NCI-H748 (cell line): ENCODE results near the gene NBPF8.
"Not testable (repeated sequence)": the region's sequence is repeated elsewhere in the genome, so short reads cannot be mapped to it uniquely, and the experiment has no call there.

Source experiments
- DNase-seq: peaks from one replicate; lab custom pipeline; 2025; ENCODE audit not compliant: unreplicated experiment; lab: John Stamatoyannopoulos, UW

Gene NBPF8

GRCh38 chr1:120414911-120415480 is at the start of gene NBPF8:
TSS of gene NBPF8 (plus strand) at chr1:120415035. CDS start at chr1:120436523, 21,488 bp downstream.
- peak; percentile 75 for DNase-seq

GRCh38 chr1:120367709-120368108 is 47.1 kb upstream of the NBPF8 start:
- not testable (repeated sequence) for DNase-seq

GRCh38 chr1:120386651-120387050 is 28.2 kb upstream of the NBPF8 start:
- DNase-seq: not testable (repeated sequence)

- peak; percentile 84 for DNase-seq
These were observed 26.2 kb upstream of the NBPF8 start for GRCh38 chr1:120388597-120389126.

GRCh38 chr1:120391365-120391764 is 23.5 kb upstream of the NBPF8 start:
- not testable (repeated sequence) for DNase-seq

GRCh38 chr1:120393316-120394232 is 21.3 kb upstream of the NBPF8 start:
- not testable (repeated sequence) for DNase-seq

GRCh38 chr1:120405348-120405747 is 9.5 kb upstream of the NBPF8 start:
- DNase-seq: not testable (repeated sequence)

- DNase-seq: not testable (repeated sequence)
These were observed 384 bp upstream of the NBPF8 start for GRCh38 chr1:120414451-120414850.

- DNase-seq: peak; percentile 54
These were observed 692 bp downstream of the NBPF8 start for GRCh38 chr1:120415492-120415961.

- DNase-seq: not testable (repeated sequence)
These were observed 10.2 kb downstream of the NBPF8 start for GRCh38 chr1:120425063-120425462.

GRCh38 chr1:120431626-120432025 is 16.8 kb downstream of the NBPF8 start:
- DNase-seq: not testable (repeated sequence)

GRCh38 chr1:120433831-120434230 is 19.0 kb downstream of the NBPF8 start:
- not testable (repeated sequence) for DNase-seq

- not testable (repeated sequence) for DNase-seq
These were observed 34.3 kb downstream of the NBPF8 start for GRCh38 chr1:120449124-120449523.
